Measurements from ENCODE around the gene ATP6V0E2.
"Not testable (repeated sequence)": the region's sequence is repeated elsewhere in the genome, so short reads cannot be mapped to it uniquely, and the experiment has no call there.

ATP6V0E2 gene

GRCh38 chr7:149887311-149887710 is 13.5 kb downstream of the ATP6V0E2 start:
- no peaks in the 10 kb centered on the region for H3K36me3 ChIP-seq (replicated peaks; ENCODE audit: low read depth, low read length)

GRCh38 chr7:149890715-149891114 is 16.9 kb downstream of the ATP6V0E2 start:
- H3K4me2 ChIP-seq (ENCODE audit: low read length); H3K36me3 ChIP-seq (replicated peaks; ENCODE audit: low read depth, low read length); H2AFZ ChIP-seq (ENCODE audit: low read depth, low read length); H3K4me3 ChIP-seq (ENCODE audit: low read length); H3K79me2 ChIP-seq (ENCODE audit: low read length); H3K27ac ChIP-seq (ENCODE audit: low read length); H3K9ac ChIP-seq (ENCODE audit: low read length); H3K27me3 ChIP-seq (ENCODE audit: low read depth, low read length); H3K9me3 ChIP-seq (ENCODE audit: insufficient read depth, low read length); H4K20me1 ChIP-seq (ENCODE audit: insufficient read depth, low read length): not testable (repeated sequence)
- peaks cover 20% of the 10 kb centered on the region for H3K4me1 ChIP-seq (ENCODE audit: low read length)

More at GRCh38 chr7:149887311-149887710, 13.5 kb downstream of the ATP6V0E2 start:
- Histone ChIP-seq H3K9ac (ENCODE audit: low read length) (no peak overlapping the region), H3K9me3 (ENCODE audit: insufficient read depth, low read length) (no peaks in the 10 kb centered on the region), H3K27ac (ENCODE audit: low read length) (no peak overlapping the region), H3K4me3 (ENCODE audit: low read length) (no peak overlapping the region), H3K27me3 (ENCODE audit: low read depth, low read length) (no peaks in the 10 kb centered on the region), H3K4me1 (ENCODE audit: low read length) (peaks cover 33% of the 10 kb centered on the region), H3K79me2 (ENCODE audit: low read length) (no peaks in the 10 kb centered on the region), H4K20me1 (ENCODE audit: insufficient read depth, low read length) (no peaks in the 10 kb centered on the region), H3K4me2 (ENCODE audit: low read length) (no peak overlapping the region), H2AFZ (ENCODE audit: low read depth, low read length) (no peak overlapping the region)
- TF ChIP-seq EZH2phosphoT487 (IDR thresholded peaks at IDR 0.05; ENCODE audit: low read depth): no peak
- TF ChIP-seq CTCF (IDR thresholded peaks at IDR 0.05; ENCODE audit: low read depth, low read length): no peak

GRCh38 chr7:149894957-149895356 is 21.2 kb downstream of the ATP6V0E2 start:
- H3K27ac ChIP-seq (ENCODE audit: low read length); H3K4me2 ChIP-seq (ENCODE audit: low read length); H3K36me3 ChIP-seq (replicated peaks; ENCODE audit: low read depth, low read length); H3K4me3 ChIP-seq (ENCODE audit: low read length); H3K9me3 ChIP-seq (ENCODE audit: insufficient read depth, low read length); H3K27me3 ChIP-seq (ENCODE audit: low read depth, low read length); H3K9ac ChIP-seq (ENCODE audit: low read length); H3K4me1 ChIP-seq (ENCODE audit: low read length); H3K79me2 ChIP-seq (ENCODE audit: low read length); H4K20me1 ChIP-seq (ENCODE audit: insufficient read depth, low read length); H2AFZ ChIP-seq (ENCODE audit: low read depth, low read length): not testable (repeated sequence)

GRCh38 chr7:149907776-149908376 is 34.1 kb downstream of the ATP6V0E2 start:
- not testable (repeated sequence) for H3K9me3 ChIP-seq (ENCODE audit: insufficient read depth, low read length); H3K9ac ChIP-seq (ENCODE audit: low read length); H4K20me1 ChIP-seq (ENCODE audit: insufficient read depth, low read length); H3K79me2 ChIP-seq (ENCODE audit: low read length); H2AFZ ChIP-seq (ENCODE audit: low read depth, low read length); H3K4me1 ChIP-seq (ENCODE audit: low read length); H3K4me2 ChIP-seq (ENCODE audit: low read length); H3K4me3 ChIP-seq (ENCODE audit: low read length); H3K27me3 ChIP-seq (ENCODE audit: low read depth, low read length); H3K36me3 ChIP-seq (replicated peaks; ENCODE audit: low read depth, low read length); H3K27ac ChIP-seq (ENCODE audit: low read length)

- H3K36me3 ChIP-seq (replicated peaks; ENCODE audit: low read depth, low read length); H3K4me3 ChIP-seq (ENCODE audit: low read length); H2AFZ ChIP-seq (ENCODE audit: low read depth, low read length); H4K20me1 ChIP-seq (ENCODE audit: insufficient read depth, low read length); H3K27me3 ChIP-seq (ENCODE audit: low read depth, low read length); H3K4me1 ChIP-seq (ENCODE audit: low read length); H3K4me2 ChIP-seq (ENCODE audit: low read length); H3K9me3 ChIP-seq (ENCODE audit: insufficient read depth, low read length); H3K27ac ChIP-seq (ENCODE audit: low read length); H3K79me2 ChIP-seq (ENCODE audit: low read length); H3K9ac ChIP-seq (ENCODE audit: low read length): not testable (repeated sequence)
Observed at GRCh38 chr7:149910219-149910618, 36.5 kb downstream of the ATP6V0E2 start.

GRCh38 chr7:149912126-149912525 is 38.4 kb downstream of the ATP6V0E2 start:
- H3K9ac ChIP-seq (ENCODE audit: low read length); H3K79me2 ChIP-seq (ENCODE audit: low read length); H2AFZ ChIP-seq (ENCODE audit: low read depth, low read length); H4K20me1 ChIP-seq (ENCODE audit: insufficient read depth, low read length); H3K9me3 ChIP-seq (ENCODE audit: insufficient read depth, low read length); H3K4me1 ChIP-seq (ENCODE audit: low read length); H3K36me3 ChIP-seq (replicated peaks; ENCODE audit: low read depth, low read length); H3K27me3 ChIP-seq (ENCODE audit: low read depth, low read length); H3K4me2 ChIP-seq (ENCODE audit: low read length); H3K27ac ChIP-seq (ENCODE audit: low read length); H3K4me3 ChIP-seq (ENCODE audit: low read length): not testable (repeated sequence)

- H3K4me1 ChIP-seq (ENCODE audit: low read length); H3K9me3 ChIP-seq (ENCODE audit: insufficient read depth, low read length); H2AFZ ChIP-seq (ENCODE audit: low read depth, low read length); H3K27ac ChIP-seq (ENCODE audit: low read length); H4K20me1 ChIP-seq (ENCODE audit: insufficient read depth, low read length); H3K79me2 ChIP-seq (ENCODE audit: low read length); H3K4me3 ChIP-seq (ENCODE audit: low read length); H3K36me3 ChIP-seq (replicated peaks; ENCODE audit: low read depth, low read length); H3K27me3 ChIP-seq (ENCODE audit: low read depth, low read length); H3K4me2 ChIP-seq (ENCODE audit: low read length); H3K9ac ChIP-seq (ENCODE audit: low read length): not testable (repeated sequence)
Observed at GRCh38 chr7:149926414-149926813, 52.6 kb downstream of the ATP6V0E2 start.
